Vagina (tissue), 2 donors: ENCODE results near the gene RILPL1. TPM values are rescaled to one million over a fixed set of nuclear protein-coding genes. Genes with fewer than 3 reads are reported as not detected.

Experiments
- DNase-seq, 2 donors: peaks; one replicate each; pipeline ENCODE4 v3.0.0-alpha.2; 2017; ENCODE audit errors: extremely low spot score in 2 of 2
- H3K27ac ChIP-seq: fragments of 200-600 bp; sonication (generic); one replicate; pipeline ENCODE4 v1.5.1; 2019
- H3K27me3 ChIP-seq: fragments of 200-600 bp; sonication (generic); one replicate; pipeline ENCODE4 v1.5.1; 2019
- H3K36me3 ChIP-seq, 2 donors: fragments of 200-600 bp; sonication (generic); one replicate each; pipeline ENCODE4 v1.5.1; 2017 to 2019
- H3K4me1 ChIP-seq: fragments of 200-600 bp; sonication (generic); one replicate; pipeline ENCODE4 v1.5.1; 2019
- H3K4me3 ChIP-seq, 2 donors: fragments of 200-600 bp; sonication (generic); 1 replicate in 1 of 2; 2 replicates in 1 of 2; pipeline ENCODE4 v1.5.1; 2016 to 2019
- H3K9me3 ChIP-seq: fragments of 200-600 bp; sonication (generic); one replicate; pipeline ENCODE4 v1.5.1; 2019
- CTCF ChIP-seq, 3 experiments: fragments of 450-650 bp in 2 of 3; fragments of 200-600 bp in 1 of 3; sonication (generic) in 1 of 3; IDR thresholded peaks; one replicate each; pipeline ENCODE4 v1.5.1; 2017 to 2019; ENCODE audit warnings: antibody characterized with exemption in 3 of 3, mild to moderate bottlenecking in 2 of 3, moderate library complexity in 2 of 3
- POLR2A ChIP-seq, 2 donors: fragments of 450-650 bp; IDR thresholded peaks; one replicate each; pipeline ENCODE4 v1.6.1; 2017; ENCODE audit warnings: antibody characterized with exemption in 2 of 2, mild to moderate bottlenecking in 2 of 2, moderate library complexity in 2 of 2
- POLR2AphosphoS5 ChIP-seq, 2 donors: sonication (generic); formaldehyde crosslinking; IDR thresholded peaks; one replicate each; pipeline ENCODE4 v1.9.0; 2017; ENCODE audit warnings: antibody characterized with exemption in 2 of 2, mild to moderate bottlenecking in 2 of 2, low read depth in 1 of 2; ENCODE audit not compliant: insufficient read depth in 1 of 2
- intact Hi-C: fragments of 100-400 bp; cut with DNase I; formaldehyde crosslinking; loops from one replicate; pipeline ENCODE4 v1.15.1; 2023
- microRNA-seq: library from miRNA; unstranded; fragments of <30 nt; microRNA quantifications from one replicate; pipeline ENCODE4, GENCODE V29; 2017; ENCODE audit warnings: borderline number of aligned reads, borderline replicate concordance
- small RNA-seq: library from RNA; depleted of rRNA; stranded (forward); fragments of <200 nt; gene quantifications from one replicate; pipeline ENCODE3, GENCODE V24; 2016
- total RNA-seq: library from RNA; depleted of rRNA; stranded (reverse); fragments of >200 nt; gene quantifications from one replicate; pipeline ENCODE4 v1.2.3, GENCODE V29; 2016

RILPL1 gene
- total RNA-seq, 1 donor from 2014 or later, result 29.7 TPM

DNA sequence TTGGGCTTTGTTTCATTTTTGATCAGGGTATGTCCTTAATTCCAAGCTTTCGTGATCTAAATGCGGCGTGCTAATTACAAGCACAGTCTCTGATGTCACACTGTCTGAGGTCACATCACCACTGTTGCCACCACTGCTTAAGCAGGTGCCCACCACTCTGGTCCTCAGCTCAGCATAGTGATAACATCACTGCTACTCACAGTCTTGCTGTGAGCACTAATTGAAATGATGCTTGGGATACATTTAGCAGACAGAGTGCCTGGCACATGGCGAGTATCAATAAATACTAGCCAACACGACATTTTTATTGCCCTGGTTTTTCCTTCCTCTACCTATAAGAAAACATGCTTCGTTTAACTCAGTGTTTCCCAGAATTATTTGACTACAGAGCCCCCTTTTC lies 104.9 kb downstream of the RILPL1 start:
- intact Hi-C loops, result no loop called here
- H3K36me3 ChIP-seq, result peaks cover 0 to 26% of the 10 kb centered on the region in 2 donors

GRCh38 chr12:123427036-123427769 lies 106.3 kb downstream of the RILPL1 start:
- H3K4me1 ChIP-seq, result peaks cover 4% of the 10 kb centered on the region
- peaks cover 0 to 31% of the 10 kb centered on the region in 2 donors for H3K36me3 ChIP-seq
- TF ChIP-seq POLR2AphosphoS5 (IDR thresholded peaks at IDR 0.05; ENCODE audit: insufficient read depth in 1 of 2, low read depth in 1 of 2), result no peak
- TF ChIP-seq CTCF (IDR thresholded peaks at IDR 0.05), result no peak
- TF ChIP-seq POLR2A (IDR thresholded peaks at IDR 0.05), result no peak
- no peak overlapping the region for H3K4me3 ChIP-seq
- no peak for DNase-seq
- H3K27me3 ChIP-seq, result no peaks in the 10 kb centered on the region
- H3K27ac ChIP-seq, result no peak overlapping the region
- H3K9me3 ChIP-seq, result no peaks in the 10 kb centered on the region
- intact Hi-C loops, result no loop called here

More for the DNA sequence above, 104.9 kb downstream of the RILPL1 start:
- H3K4me1 ChIP-seq, result peaks cover 18% of the 10 kb centered on the region
- no peak overlapping the region for H3K4me3 ChIP-seq
- no peaks in the 10 kb centered on the region for H3K27me3 ChIP-seq
- no peak for TF ChIP-seq POLR2A (IDR thresholded peaks at IDR 0.05)
- TF ChIP-seq POLR2AphosphoS5 (IDR thresholded peaks at IDR 0.05; ENCODE audit: insufficient read depth in 1 of 2, low read depth in 1 of 2), result no peak
- no peak for TF ChIP-seq CTCF (IDR thresholded peaks at IDR 0.05)
- H3K9me3 ChIP-seq, result no peaks in the 10 kb centered on the region
- no peak overlapping the region for H3K27ac ChIP-seq
- no peak for DNase-seq

DNA sequence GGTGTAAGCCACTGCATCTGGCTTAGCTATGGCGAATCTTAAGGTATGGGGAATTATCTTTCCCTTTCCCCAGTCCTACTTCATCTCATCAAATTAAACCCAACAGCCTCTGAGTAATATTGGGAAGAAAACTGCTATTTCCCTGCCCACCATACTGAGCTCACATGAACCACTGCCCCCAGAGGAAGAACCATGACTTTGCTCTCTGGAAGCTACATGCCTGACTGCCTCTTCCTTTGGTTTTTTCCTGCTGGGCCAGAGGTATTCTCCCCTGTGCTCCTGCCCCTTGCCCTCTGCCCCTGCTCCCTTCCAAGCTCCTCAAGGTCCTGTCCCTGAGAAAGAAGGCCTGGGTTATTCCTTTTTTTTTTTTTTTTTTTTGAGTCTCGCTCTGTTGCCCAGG lies 112.2 kb downstream of the RILPL1 start:
- no peaks in the 10 kb centered on the region for H3K9me3 ChIP-seq

More for the DNA sequence above, 112.2 kb downstream of the RILPL1 start:
- no peaks in the 10 kb centered on the region for H3K4me1 ChIP-seq
- no peak for TF ChIP-seq CTCF (IDR thresholded peaks at IDR 0.05)
- TF ChIP-seq POLR2AphosphoS5 (IDR thresholded peaks at IDR 0.05; ENCODE audit: insufficient read depth in 1 of 2, low read depth in 1 of 2), result no peak
- TF ChIP-seq POLR2A (IDR thresholded peaks at IDR 0.05), result no peak
- no peaks in the 10 kb centered on the region for H3K27me3 ChIP-seq
- peaks cover 0 to 38% of the 10 kb centered on the region in 2 donors for H3K36me3 ChIP-seq
- intact Hi-C loops, result no loop called here
- no peak overlapping the region for H3K4me3 ChIP-seq
- no peak for DNase-seq
- H3K27ac ChIP-seq, result no peak overlapping the region

Small RNA genes within 50 kb of the gene (microRNA-seq; reads per million reads assigned to microRNA genes)
- gene MIR3908, result not detected

Small RNA genes within 50 kb of the gene (small RNA-seq; reads per million reads assigned to genes)
- not detected for gene AC145423.2
- gene MIR3908, result not detected

Other genes with a start within 250 kb of the RILPL1 start
- gene SBNO1, start 168.9 kb downstream of the RILPL1 start, total RNA-seq, result 15.0 TPM
- 42.2 TPM for gene KMT5A, start 149.6 kb downstream of the RILPL1 start, total RNA-seq
- gene RILPL2, start 97.0 kb downstream of the RILPL1 start, total RNA-seq, result 9.6 TPM
- gene SNRNP35, start 75.6 kb downstream of the RILPL1 start, total RNA-seq, result 16.9 TPM
- 110 TPM for gene TMED2, start 50.8 kb upstream of the RILPL1 start, total RNA-seq
- 16.5 TPM for gene DDX55, start 68.4 kb upstream of the RILPL1 start, total RNA-seq
- 55.2 TPM for gene EIF2B1, start 100.0 kb upstream of the RILPL1 start, total RNA-seq
- gene GTF2H3, start 100.1 kb upstream of the RILPL1 start, total RNA-seq, result 21.1 TPM
- 6.1 TPM for gene TCTN2, start 137.4 kb upstream of the RILPL1 start, total RNA-seq
- 24.8 TPM for gene ATP6V0A2, start 178.6 kb upstream of the RILPL1 start, total RNA-seq
- gene DNAH10, start 228.6 kb upstream of the RILPL1 start, total RNA-seq, result not detected